HG03025 (cell line): ENCODE measurements around the gene ARHGAP22.

Experiments used
- ATAC-seq: cut with Tn5 transposase; IDR thresholded peaks from one replicate; pipeline ENCODE4 v1.9.1; 2021; ENCODE audit warnings: mild to moderate bottlenecking, moderate library complexity; ENCODE audit not compliant: unreplicated experiment, low FRiP score

ARHGAP22 gene

GRCh38 chr10:48592346-48592745, 12.5 kb downstream of the ARHGAP22 start:
- no peak for ATAC-seq

GRCh38 chr10:48590945-48591344, 13.9 kb downstream of the ARHGAP22 start:
- no peak for ATAC-seq

GRCh38 chr10:48589266-48589665, 15.6 kb downstream of the ARHGAP22 start:
- ATAC-seq: no peak

- no peak for ATAC-seq
Measured at GRCh38 chr10:48587819-48588218, 17.1 kb downstream of the ARHGAP22 start.

- no peak for ATAC-seq
Measured at GRCh38 chr10:48587101-48587500, 17.8 kb downstream of the ARHGAP22 start.

GRCh38 chr10:48582970-48583369, 21.9 kb downstream of the ARHGAP22 start:
- no peak for ATAC-seq

GRCh38 chr10:48580236-48580635, 24.6 kb downstream of the ARHGAP22 start:
- no peak for ATAC-seq

GRCh38 chr10:48579251-48579960, 25.5 kb downstream of the ARHGAP22 start:
- ATAC-seq: no peak

- ATAC-seq: no peak
Measured at GRCh38 chr10:48577158-48577557, 27.7 kb downstream of the ARHGAP22 start.

- no peak for ATAC-seq
Measured at GRCh38 chr10:48576501-48576900, 28.4 kb downstream of the ARHGAP22 start.

GRCh38 chr10:48575901-48576300, 29.0 kb downstream of the ARHGAP22 start:
- no peak for ATAC-seq

- no peak for ATAC-seq
Measured at GRCh38 chr10:48574817-48575380, 30.0 kb downstream of the ARHGAP22 start.

- no peak for ATAC-seq
Measured at GRCh38 chr10:48574322-48574796, 30.5 kb downstream of the ARHGAP22 start.

- ATAC-seq: no peak
Measured at GRCh38 chr10:48573045-48573444, 31.8 kb downstream of the ARHGAP22 start.

- ATAC-seq: no peak
Measured at GRCh38 chr10:48572414-48572813, 32.5 kb downstream of the ARHGAP22 start.

GRCh38 chr10:48568546-48568945, 36.3 kb downstream of the ARHGAP22 start:
- no peak for ATAC-seq

- ATAC-seq: no peak
Measured at GRCh38 chr10:48568131-48568530, 36.7 kb downstream of the ARHGAP22 start.

GRCh38 chr10:48567346-48567745, 37.5 kb downstream of the ARHGAP22 start:
- no peak for ATAC-seq

- no peak for ATAC-seq
Measured at GRCh38 chr10:48564466-48565160, 40.3 kb downstream of the ARHGAP22 start.

GRCh38 chr10:48557511-48558123, 47.3 kb downstream of the ARHGAP22 start:
- no peak for ATAC-seq

- no peak for ATAC-seq
Measured at GRCh38 chr10:48556713-48557112, 48.2 kb downstream of the ARHGAP22 start.
